SK-N-MC (cell line): ENCODE data around the gene EPHB4.

Source experiments
- DNase-seq: peaks from one replicate; pipeline ENCODE4 v3.0.0-alpha.2; 2011; ENCODE audit warnings: low read depth, low spot score
- H3K27ac ChIP-seq: fragments of 200-600 bp; sonication (generic); 2 replicates; pipeline ENCODE4 v1.5.1; 2016; ENCODE audit warnings: mixed run types
- H3K36me3 ChIP-seq: fragments of 200-600 bp; sonication (generic); 2 replicates; pipeline ENCODE4 v1.6.1; 2017; ENCODE audit warnings: antibody characterized with exemption, low read length, mixed read lengths; ENCODE audit not compliant: insufficient read depth
- H3K4me3 ChIP-seq: fragments of 200-600 bp; sonication (generic); 2 replicates; pipeline ENCODE4 v1.5.1; 2016
- H3K9ac ChIP-seq: fragments of 200-600 bp; sonication (generic); 2 replicates; pipeline ENCODE4 v1.8.0; 2017; ENCODE audit warnings: mixed run types, mixed read lengths; ENCODE audit not compliant: insufficient read length
- H3K9me3 ChIP-seq: fragments of 200-600 bp; sonication (generic); 2 replicates; pipeline ENCODE4 v1.6.1; 2017; ENCODE audit warnings: low read depth, mild to moderate bottlenecking, antibody characterized with exemption, low read length, moderate library complexity, mixed read lengths
- EZH2 ChIP-seq: fragments of 200-600 bp; sonication (generic); IDR thresholded peaks from one replicate; pipeline ENCODE4 v1.6.1; 2017; ENCODE audit warnings: antibody characterized with exemption
- FOXP2 ChIP-seq: optimal IDR thresholded peaks from 2 replicates; pipeline ENCODE3; 2011; ENCODE audit warnings: mild to moderate bottlenecking, moderate library complexity; ENCODE audit not compliant: insufficient read depth; ENCODE audit errors: extremely low read length, control extremely low read depth
- POLR2AphosphoS5 ChIP-seq: IDR thresholded peaks from 2 replicates; pipeline ENCODE4 v1.6.1; 2012; ENCODE audit warnings: mild to moderate bottlenecking, low read depth, low read length, borderline replicate concordance

EPHB4 gene

GRCh38 chr7:100827330-100828226 is at the start of gene EPHB4:
Gene EPHB4 (minus strand): TSS chr7:100827523. CDS start chr7:100827030, 493 bp downstream.
- Histone ChIP-seq H3K9ac (peak within 1 kb of the TSS; percentile 87), H3K27ac (peak within 1 kb of the TSS; percentile 84), H3K4me3 (peak within 1 kb of the TSS; percentile 91), H3K36me3 (peaks cover 21% of the 10 kb centered on the region), H3K9me3 (no peaks in the 10 kb centered on the region)
- TF ChIP-seq POLR2AphosphoS5 (peak; percentile 73; the same call in 1 of the 2 replicates), EZH2 (no peak)
- peak; percentile 64 for DNase-seq

GRCh38 chr7:100875356-100875751 is 48.0 kb upstream of the EPHB4 start:
- Histone ChIP-seq H3K9me3 (no peaks in the 10 kb centered on the region), H3K9ac (peak overlapping the region; percentile 92), H3K36me3 (peaks cover 83% of the 10 kb centered on the region), H3K4me3 (peak overlapping the region; percentile 90), H3K27ac (peak overlapping the region; percentile 86)
- no peak for DNase-seq
- TF ChIP-seq POLR2AphosphoS5 (no peak), FOXP2 (no peak), EZH2 (no peak)

GRCh38 chr7:100874577-100875355 is 47.4 kb upstream of the EPHB4 start, which contains the start of gene SRRT:
Gene SRRT (plus strand): TSS chr7:100875103. CDS start chr7:100875591, 488 bp downstream.
- Histone ChIP-seq H3K9me3 (no peaks in the 10 kb centered on the region), H3K36me3 (peaks cover 83% of the 10 kb centered on the region), H3K9ac (peak within 1 kb of the TSS; percentile 92), H3K27ac (peak within 1 kb of the TSS; percentile 96), H3K4me3 (peak within 1 kb of the TSS; percentile 90)
- DNase-seq, result peak; percentile 87
- TF ChIP-seq EZH2 (no peak), POLR2AphosphoS5 (peak; percentile 93)

GRCh38 chr7:100874300-100874576 is 46.9 kb upstream of the EPHB4 start:
- Histone ChIP-seq H3K9me3 (no peaks in the 10 kb centered on the region), H3K4me3 (peak overlapping the region; percentile 90), H3K9ac (peak overlapping the region; percentile 92), H3K36me3 (peaks cover 78% of the 10 kb centered on the region), H3K27ac (peak overlapping the region; percentile 96)
- DNase-seq, result no peak
- no peak for TF ChIP-seq EZH2
- TF ChIP-seq FOXP2, result no peak
- TF ChIP-seq POLR2AphosphoS5, result no peak

GRCh38 chr7:100873599-100874299 is 46.4 kb upstream of the EPHB4 start:
- DNase-seq, result no peak
- TF ChIP-seq POLR2AphosphoS5 (no peak), EZH2 (no peak), FOXP2 (no peak)
- H3K4me3 ChIP-seq, result peak overlapping the region; percentile 90
- H3K36me3 ChIP-seq, result peaks cover 73% of the 10 kb centered on the region
- peak overlapping the region; percentile 92 for H3K9ac ChIP-seq
- no peaks in the 10 kb centered on the region for H3K9me3 ChIP-seq
- H3K27ac ChIP-seq, result peak overlapping the region; percentile 96

- TF ChIP-seq EZH2 (no peak), FOXP2 (no peak), POLR2AphosphoS5 (no peak)
Measured at GRCh38 chr7:100867776-100868485, 40.6 kb upstream of the EPHB4 start.

GRCh38 chr7:100867040-100867775 is 39.9 kb upstream of the EPHB4 start, which contains the start of gene TRIP6:
Gene TRIP6 (plus strand): TSS chr7:100867387. CDS start chr7:100867498, 111 bp downstream.
- Histone ChIP-seq H3K9ac (peak within 1 kb of the TSS; percentile 98), H3K9me3 (no peaks in the 10 kb centered on the region), H3K27ac (peak within 1 kb of the TSS; percentile 98), H3K4me3 (peak within 1 kb of the TSS; percentile 92), H3K36me3 (peaks cover 22% of the 10 kb centered on the region)
- TF ChIP-seq POLR2AphosphoS5, result peak; percentile 89
- no peak for TF ChIP-seq EZH2
- TF ChIP-seq FOXP2, result peak; percentile 88
- peak; percentile 66 for DNase-seq

More at GRCh38 chr7:100867776-100868485, 40.6 kb upstream of the EPHB4 start:
- peak overlapping the region; percentile 98 for H3K27ac ChIP-seq
- no peaks in the 10 kb centered on the region for H3K9me3 ChIP-seq
- no peak for DNase-seq
- peak overlapping the region; percentile 98 for H3K9ac ChIP-seq
- peaks cover 27% of the 10 kb centered on the region for H3K36me3 ChIP-seq
- peak overlapping the region; percentile 92 for H3K4me3 ChIP-seq
